Dermis microvascular lymphatic vessel endothelial cell (primary cell): ENCODE data around the gene FARSA. TPM values are rescaled to one million over a fixed set of nuclear protein-coding genes. Genes with fewer than 3 reads are reported as not detected.
"Not testable (repeated sequence)": the region's sequence is repeated elsewhere in the genome, so short reads cannot be mapped to it uniquely, and the experiment has no call there.

ENCODE experiments used
- DNase-seq, 2 donors: peaks; one replicate each; pipeline versions ENCODE4 v3.0.0 to v3.0.0-alpha.2; 2010; ENCODE audit warnings: low read depth in 2 of 2
- total RNA-seq: library from RNA; depleted of rRNA; stranded (reverse); fragments of >200 nt; gene quantifications from 2 replicates; pipeline ENCODE4 v1.2.1, GENCODE V29; 2014

Gene FARSA
- total RNA-seq, 1 donor from 2014 or later, result 49.3 TPM

- no peak for DNase-seq
Observed at GRCh38 chr19:12953799-12954611, 20.5 kb upstream of the FARSA start.

DNA sequence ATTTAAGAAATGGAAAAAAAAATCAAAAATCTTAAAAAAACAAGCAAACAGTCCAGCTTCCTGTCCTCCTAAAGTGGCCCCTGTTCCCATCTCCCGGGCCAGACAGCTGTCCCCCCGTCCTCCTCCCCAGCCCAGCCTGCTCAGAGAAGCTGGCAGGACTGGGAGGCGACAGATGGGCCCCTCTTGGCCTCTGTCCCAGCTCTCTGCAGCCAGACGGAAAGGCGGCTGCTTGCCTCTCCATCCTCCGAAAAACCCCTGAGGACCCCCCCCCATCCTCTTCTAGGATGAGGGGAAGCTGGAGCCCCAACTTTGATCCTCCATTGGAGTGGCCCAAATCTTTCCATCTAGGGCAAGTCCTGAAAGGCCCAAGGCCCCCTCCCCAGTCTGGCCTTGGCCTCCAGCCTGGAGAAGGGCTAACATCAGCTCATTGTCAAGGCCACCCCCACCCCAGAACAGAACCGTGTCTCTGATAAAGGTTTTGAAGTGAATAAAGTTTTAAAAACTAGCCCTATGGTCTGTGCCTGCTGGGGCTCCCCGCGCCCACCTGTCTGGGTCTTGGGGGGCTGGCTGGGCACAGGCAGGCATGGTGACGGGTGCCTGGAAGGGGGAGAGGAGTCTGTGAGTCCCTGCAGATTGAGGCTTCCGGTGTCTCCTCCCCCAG lies 19.8 kb upstream of the FARSA start:
- peak in 1 of 2 donors; percentile 81 for DNase-seq

DNA sequence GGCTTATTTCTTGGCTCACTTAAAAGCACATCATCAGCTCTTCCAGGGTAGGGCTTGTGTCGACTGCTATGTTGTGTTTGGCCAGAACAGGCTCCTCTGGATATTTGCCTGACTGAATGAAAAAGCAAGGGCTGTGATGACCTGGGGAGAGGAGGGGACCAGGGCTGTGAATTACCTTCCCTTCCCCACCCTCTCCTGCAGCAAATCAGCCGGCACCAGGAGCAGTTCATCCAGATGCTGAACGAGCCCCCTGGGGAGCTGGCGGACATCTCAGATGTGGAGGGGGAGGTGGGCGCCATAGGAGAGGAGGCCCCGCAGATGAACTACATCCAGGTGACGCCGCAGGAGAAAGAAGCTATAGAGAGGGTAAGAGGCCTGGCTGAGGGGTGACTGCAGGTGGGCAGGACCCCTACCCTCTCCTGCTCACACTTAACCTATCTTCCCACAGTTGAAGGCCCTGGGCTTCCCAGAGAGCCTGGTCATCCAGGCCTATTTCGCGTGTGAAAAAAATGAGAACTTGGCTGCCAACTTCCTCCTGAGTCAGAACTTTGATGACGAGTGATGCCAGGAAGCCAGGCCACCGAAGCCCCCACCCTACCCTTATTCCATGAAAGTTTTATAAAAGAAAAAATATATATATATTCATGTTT lies 19.1 kb upstream of the FARSA start:
- peak; percentile 78 to 92 for DNase-seq

GRCh38 chr19:12952050-12952449 lies 18.5 kb upstream of the FARSA start:
- not testable (repeated sequence) for DNase-seq

DNA sequence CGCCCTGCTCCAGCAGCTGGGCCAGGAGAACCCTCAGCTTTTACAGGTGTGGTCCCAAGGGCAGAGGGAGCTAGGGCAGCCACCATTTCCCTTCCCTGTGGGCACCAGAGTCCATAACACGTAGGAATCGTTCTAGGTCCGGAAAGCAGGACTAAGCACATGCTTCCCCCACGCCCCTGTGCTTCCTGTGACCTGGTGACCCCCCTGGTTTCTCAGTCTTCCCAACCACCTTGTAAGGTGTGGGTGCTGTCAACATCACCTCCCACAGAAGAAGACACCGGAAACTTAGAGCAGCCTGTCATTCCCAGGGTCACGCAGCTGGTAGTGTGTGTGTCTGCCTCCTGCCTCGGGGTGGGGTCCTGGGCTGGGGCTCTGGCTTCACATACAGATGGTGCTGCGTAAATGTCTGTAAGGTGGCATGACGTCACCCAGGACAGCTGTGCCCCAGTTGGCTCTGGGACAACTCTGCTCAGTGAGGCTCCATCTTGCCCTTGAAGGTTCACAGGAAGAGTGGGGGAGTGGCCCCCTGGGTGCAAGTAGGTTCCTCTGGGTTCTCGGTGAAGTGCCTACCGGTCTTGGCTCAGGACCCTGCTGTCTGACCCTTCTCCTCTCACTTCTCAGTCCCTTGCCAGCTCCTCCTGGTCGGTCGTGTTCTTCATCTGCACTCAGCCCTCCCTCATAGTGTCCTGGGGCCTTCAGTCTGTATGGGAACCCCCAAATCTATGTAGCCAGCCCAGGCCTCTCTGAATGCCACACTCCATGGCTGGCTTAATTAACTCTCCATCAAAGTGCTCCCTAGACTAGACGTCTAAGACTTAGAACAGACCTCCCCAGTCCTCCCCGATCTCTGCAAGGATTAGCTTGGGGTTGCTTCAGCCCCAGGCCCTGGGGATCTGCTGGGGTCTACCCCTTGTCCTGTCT lies 16.1 kb upstream of the FARSA start:
- no peak for DNase-seq

DNA sequence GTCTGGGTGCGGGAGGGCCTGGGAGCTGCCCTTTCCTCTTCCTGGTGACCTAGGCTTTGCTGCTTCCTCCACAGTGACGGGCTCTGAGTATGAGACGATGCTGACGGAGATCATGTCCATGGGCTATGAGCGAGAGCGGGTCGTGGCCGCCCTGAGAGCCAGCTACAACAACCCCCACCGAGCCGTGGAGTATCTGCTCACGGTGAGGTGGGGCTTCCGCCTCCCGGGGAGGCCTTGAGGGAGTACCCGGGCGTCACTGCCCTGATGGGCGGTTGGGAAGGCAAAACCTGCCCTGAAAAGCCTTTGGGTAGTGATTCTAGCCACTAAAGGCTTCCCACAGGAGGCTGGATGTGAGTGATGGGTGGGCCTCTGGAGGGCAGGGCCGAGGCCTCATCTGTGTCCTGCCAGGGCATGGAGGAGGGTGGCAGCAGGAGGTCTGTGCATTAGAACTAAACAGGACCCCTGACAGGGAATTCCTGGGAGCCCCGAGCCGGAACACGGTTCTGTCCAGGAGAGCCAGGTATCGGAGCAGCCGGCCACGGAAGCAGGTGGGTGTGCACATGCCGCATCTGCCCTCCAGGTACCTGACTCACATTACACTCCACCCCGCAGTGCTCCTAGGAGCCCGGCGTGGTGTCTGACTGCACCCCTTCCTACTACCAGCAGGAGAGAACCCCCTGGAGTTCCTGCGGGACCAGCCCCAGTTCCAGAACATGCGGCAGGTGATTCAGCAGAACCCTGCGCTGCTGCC lies 15.3 kb upstream of the FARSA start:
- no peak for DNase-seq

DNA sequence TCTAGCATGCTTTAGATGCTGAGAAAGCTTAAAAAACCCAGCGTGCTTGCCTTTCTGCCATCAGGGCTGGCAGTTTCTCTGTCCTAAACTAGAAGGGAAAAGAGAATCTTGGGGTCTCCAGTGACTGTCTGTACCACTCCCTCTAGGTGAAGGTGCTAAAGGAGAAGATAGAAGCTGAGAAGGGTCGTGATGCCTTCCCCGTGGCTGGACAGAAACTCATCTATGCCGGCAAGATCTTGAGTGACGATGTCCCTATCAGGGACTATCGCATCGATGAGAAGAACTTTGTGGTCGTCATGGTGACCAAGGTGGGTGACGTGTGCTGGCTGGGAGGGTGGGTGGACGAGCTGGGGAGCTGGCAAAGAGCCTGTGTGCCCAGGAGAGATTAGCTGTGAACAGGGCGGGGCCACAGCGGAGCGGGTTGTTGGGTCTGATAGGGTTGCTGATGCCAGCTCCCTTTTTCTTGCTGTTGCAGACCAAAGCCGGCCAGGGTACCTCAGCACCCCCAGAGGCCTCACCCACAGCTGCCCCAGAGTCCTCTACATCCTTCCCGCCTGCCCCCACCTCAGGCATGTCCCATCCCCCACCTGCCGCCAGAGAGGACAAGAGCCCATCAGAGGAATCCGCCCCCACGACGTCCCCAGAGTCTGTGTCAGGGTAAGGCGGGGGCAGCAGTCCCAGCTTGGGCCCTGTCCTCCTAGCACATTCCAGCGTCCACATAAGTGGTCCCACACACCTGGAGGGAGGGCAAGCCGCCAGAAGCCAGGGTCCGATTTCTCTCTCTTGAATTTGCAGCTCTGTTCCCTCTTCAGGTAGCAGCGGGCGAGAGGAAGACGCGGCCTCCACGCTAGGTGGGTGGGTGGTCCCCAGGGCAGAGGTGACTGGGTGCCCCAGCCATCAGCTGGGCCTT lies 14.4 kb upstream of the FARSA start:
- DNase-seq, result no peak

DNA sequence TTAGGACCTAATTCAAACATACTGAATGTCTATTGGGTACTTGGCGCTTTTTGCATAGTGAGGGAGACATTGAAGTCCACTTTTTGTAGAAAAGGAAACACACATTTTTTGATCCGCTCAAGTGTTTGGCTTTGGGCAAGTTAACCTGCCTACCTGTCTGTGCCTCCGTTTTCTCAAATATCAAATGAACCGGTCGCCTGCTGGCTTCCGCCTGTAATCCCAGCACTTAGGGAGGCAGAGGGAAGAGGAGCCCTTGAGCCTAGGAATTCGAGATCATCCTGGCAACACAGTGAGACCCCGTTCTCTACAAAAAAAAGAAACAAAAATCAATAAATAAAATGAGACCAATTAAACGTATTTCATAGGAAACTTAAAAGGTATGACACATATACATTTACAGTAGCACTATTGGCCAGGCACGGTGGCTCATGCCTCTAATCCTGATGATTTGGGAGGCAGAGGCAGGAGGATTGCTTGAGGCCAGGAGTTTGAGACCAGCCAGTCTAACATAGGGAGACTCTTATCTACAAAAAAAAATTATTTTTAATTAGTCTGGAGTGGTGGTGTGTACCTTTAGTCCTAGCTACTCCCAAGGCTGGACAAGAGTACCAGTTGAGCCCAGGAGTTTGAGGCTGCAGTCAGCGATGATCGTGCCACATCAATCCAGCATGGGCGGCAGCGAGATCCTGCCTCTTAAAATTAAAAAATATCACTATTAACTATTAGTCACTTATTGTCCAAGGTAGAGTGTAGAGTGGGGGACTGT lies 13.4 kb upstream of the FARSA start:
- no peak for DNase-seq

- peak in 1 of 2 donors; percentile 88 for DNase-seq
Observed at GRCh38 chr19:12946092-12946721, 12.7 kb upstream of the FARSA start.

DNA sequence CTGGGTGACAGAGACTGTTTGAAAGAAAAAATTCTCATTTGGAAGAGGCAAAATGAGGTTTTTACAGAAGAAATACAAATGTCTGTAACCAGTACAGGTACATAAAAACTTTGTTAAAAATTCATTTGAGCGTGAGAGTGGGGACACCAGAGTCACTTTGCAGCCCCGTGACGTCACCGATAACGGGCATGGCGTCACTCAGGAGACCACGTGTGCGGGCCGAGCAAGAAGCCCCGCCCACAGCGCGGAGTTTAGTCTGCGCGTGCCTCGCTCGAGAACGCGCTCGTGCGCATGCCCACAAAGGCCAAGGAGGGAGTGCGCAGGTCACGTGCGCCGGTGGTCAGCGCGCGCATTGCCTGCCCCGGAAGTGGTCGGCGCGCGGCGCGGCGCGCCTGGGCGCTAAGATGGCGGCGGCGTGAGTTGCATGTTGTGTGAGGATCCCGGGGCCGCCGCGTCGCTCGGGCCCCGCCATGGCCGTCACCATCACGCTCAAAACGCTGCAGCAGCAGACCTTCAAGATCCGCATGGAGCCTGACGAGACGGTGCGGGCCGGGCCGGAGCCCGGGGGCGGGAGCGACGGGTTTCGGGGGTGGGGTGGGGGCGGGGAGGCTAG lies 12.1 kb upstream of the FARSA start, which contains the start of gene RAD23A:
Gene RAD23A, plus strand, starts transcription at position 384 of the 613 bp plus-strand sequence. Its CDS starts 87 bp downstream, at position 471.
- peak; percentile 97 to 98 for DNase-seq

DNA sequence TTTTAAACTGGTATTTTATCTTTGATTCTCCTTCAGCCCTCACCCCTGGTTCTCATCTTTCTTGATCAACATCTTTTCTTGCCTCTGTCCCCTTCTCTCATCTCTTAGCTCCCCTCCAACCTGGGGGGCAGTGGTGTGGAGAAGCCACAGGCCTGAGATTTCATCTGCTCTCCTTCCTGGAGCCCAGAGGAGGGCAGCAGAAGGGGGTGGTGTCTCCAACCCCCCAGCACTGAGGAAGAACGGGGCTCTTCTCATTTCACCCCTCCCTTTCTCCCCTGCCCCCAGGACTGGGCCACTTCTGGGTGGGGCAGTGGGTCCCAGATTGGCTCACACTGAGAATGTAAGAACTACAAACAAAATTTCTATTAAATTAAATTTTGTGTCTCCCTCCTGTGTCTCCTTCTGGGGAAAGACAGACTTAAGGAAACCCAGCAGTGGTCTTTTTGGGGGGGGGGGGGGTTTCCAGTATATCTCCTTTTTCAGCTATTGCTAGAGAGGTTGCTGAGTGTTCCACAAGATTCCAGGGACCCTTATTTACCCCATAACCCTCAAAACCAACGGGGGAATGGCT lies 10.7 kb upstream of the FARSA start:
- no peak for DNase-seq

- DNase-seq, result no peak
Observed at GRCh38 chr19:12943437-12944044, 10.0 kb upstream of the FARSA start.

- no peak for DNase-seq
Observed at GRCh38 chr19:12940897-12941296, 7.4 kb upstream of the FARSA start.

DNA sequence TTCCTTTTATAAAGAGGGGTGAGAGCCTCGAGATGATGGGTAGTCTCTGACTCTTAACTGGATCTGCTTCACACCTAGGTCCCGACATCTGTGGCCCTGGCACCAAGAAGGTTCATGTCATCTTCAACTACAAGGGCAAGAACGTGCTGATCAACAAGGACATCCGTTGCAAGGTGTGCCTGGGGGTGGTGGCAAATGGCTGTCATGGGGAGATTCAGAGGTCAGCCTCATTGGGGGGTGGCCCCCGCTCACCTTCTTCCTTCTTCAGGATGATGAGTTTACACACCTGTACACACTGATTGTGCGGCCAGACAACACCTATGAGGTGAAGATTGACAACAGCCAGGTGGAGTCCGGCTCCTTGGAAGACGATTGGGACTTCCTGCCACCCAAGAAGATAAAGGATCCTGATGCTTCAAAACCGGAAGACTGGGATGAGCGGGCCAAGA lies 6.5 kb upstream of the FARSA start:
- DNase-seq, result peak in 1 of 2 donors; percentile 23

DNA sequence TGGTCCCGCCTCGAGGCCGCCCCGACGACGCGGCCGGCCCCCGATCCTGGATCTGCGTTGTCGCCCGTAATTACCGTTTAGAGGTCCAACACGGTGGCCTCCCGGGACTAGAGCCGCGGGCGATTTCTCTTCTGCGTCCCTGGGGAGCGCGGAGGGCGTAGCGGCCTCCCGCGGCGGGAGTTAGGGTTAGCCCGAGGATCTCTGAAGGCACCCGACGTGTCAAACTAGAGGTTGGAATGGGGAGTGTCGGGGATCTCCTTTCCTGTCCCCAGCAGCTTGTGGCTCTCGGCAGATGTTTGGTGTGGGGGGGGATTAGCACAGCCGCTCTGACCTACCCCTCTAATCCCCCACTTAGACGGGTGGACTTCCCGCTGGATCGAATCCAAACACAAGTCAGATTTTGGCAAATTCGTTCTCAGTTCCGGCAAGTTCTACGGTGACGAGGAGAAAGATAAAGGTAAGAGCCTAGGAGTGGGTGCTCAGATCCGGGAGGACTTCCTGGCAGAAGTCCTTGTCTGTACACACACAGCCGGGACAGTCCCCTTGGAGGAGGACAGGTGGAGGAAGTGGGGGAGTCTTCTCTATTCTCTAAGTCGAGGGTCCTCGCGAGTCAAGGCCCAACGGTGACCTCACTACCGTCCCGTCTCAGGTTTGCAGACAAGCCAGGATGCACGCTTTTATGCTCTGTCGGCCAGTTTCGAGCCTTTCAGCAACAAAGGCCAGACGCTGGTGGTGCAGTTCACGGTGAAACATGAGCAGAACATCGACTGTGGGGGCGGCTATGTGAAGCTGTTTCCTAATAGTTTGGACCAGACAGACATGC lies 5.5 kb upstream of the FARSA start:
- peak in 1 of 2 donors; percentile 55 for DNase-seq
